Hair follicle dermal papilla cell (primary cell): ENCODE data around the gene DGAT2L6. TPM values are rescaled to one million over a fixed set of nuclear protein-coding genes. Genes with fewer than 3 reads are reported as not detected.

ENCODE experiments used
- small RNA-seq: library from RNA; depleted of rRNA; stranded (forward); fragments of <200 nt; gene quantifications from one replicate; pipeline ENCODE3, GENCODE V24; 2012
- total RNA-seq: library from RNA; depleted of rRNA; stranded (reverse); fragments of >200 nt; gene quantifications from 2 replicates; pipeline ENCODE4 v1.2.3, GENCODE V29; 2012

The DGAT2L6 gene, protein sequence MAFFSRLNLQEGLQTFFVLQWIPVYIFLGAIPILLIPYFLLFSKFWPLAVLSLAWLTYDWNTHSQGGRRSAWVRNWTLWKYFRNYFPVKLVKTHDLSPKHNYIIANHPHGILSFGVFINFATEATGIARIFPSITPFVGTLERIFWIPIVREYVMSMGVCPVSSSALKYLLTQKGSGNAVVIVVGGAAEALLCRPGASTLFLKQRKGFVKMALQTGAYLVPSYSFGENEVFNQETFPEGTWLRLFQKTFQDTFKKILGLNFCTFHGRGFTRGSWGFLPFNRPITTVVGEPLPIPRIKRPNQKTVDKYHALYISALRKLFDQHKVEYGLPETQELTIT
- total RNA-seq, result not detected in 2 replicates

DNA sequence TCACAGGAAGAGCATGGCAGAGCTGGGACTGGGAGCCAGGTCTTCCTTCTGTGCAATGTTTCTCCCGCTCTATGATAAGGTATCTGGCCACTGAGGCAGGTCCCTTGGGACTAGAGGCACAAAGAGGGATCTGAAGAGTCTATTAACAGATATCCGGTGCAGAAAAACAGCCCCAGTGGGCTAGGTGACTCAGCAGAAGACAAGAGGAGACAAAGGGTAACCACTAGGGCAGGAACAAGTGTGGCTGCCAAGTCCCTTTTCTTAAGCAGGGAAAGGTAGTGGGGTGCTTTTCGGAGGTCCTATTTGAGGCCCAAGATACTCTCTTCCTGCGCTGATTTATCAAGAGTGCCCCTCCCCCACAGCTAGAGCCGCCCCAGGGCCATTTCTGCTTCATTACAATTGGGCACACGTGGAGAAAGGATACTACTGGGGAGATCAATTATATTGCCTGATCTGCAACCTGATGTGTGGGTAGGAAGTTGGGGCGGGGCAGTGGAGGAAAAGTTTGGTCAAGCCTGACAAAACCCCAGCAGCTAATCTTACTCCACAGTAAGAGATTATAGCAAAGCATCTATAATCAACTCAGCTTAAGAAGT lies at the start of gene DGAT2L6:
Gene DGAT2L6, plus strand, starts transcription at position 546 of the 596 bp plus-strand sequence. CDS start 100 bp downstream, outside the sequence.

DNA sequence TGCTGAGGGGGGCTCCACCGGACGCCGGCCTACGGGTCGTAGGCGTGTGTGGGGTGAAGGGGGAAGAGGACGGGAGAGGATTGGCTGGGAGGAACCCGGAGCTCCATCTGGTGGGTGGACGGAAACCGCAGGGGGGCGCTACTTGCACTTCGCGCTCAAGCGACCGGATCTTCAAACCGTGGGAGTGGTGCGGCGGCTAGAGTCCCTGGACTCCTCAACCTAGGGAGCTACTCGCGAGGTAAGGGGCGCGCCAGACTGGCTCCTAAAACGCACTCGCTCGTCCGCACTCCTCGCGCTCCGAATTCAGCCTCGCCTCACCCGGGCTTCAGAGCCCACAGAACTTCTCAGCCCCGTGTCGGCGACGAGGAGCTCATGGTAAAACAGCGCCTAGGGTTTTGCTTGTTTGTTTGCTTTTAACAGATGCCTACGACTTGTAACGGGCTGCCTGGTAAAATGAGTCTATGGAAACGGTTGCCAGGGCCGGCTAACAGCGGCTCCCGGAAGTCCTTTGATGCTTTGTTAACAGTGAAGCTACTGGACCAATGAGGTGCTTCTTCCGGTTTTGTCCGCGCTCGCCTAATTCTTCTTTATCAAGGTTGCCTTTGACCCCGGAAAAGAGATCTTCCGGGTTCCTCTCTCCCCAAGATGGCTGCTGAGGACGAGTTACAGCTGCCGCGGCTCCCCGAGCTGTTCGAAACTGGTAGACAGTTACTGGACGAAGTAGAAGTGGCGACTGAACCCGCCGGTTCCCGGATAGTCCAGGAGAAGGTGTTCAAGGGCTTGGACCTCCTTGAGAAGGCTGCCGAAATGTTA lies 43.8 kb upstream of the DGAT2L6 start, which contains the start of gene IGBP1:
Gene IGBP1, plus strand, starts transcription at position 145 of the 813 bp plus-strand sequence. Its CDS starts 501 bp downstream, at position 646.

DNA sequence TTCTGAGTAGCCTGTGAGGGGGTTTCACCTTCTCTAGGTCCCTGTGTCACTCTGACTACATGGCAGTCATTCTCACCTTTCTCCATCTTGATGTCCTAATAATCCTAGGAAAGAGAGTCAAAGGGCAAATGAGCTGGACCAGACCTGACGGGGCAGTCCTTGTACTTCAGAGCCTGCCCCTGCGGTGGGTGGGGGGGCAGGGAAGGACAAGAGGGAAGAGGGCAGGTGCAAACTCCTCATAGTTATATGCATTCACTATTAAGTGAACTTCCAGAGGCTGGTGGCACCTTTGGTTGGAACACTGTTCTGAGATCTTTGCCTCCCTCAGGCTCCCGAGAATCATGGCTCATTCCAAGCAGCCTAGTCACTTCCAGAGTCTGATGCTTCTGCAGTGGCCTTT lies 57.1 kb downstream of the DGAT2L6 start, which contains the start of gene AWAT1:
Gene AWAT1, plus strand, starts transcription at position 301 of the 400 bp plus-strand sequence. Its CDS starts 41 bp downstream, at position 342.

Small RNAs within 50 kb of the gene (small RNA-seq; reads per million reads assigned to genes)
- not detected for gene RNA5SP507

Other genes starting within 250 kb of the DGAT2L6 start
- gene AWAT2, start 127.5 kb upstream of the DGAT2L6 start, total RNA-seq, result not detected in 2 replicates
- gene OTUD6A, start 115.0 kb upstream of the DGAT2L6 start, total RNA-seq, result not detected in 2 replicates
- 60.4 and 62.6 TPM in 2 replicates for gene IGBP1, start 44.0 kb upstream of the DGAT2L6 start, total RNA-seq
- gene AWAT1, start 57.2 kb downstream of the DGAT2L6 start, total RNA-seq, result not detected in 2 replicates
- 0.32 TPM in 1 of 2 replicates, not detected in the other for gene P2RY4, start 82.7 kb downstream of the DGAT2L6 start, total RNA-seq
- gene ARR3, start 90.9 kb downstream of the DGAT2L6 start, total RNA-seq, result not detected in 2 replicates
- not detected in 2 replicates for gene RAB41, start 104.7 kb downstream of the DGAT2L6 start, total RNA-seq
- gene PDZD11, start 112.4 kb downstream of the DGAT2L6 start, total RNA-seq, result 46.4 and 50.6 TPM in 2 replicates
- 1.5 and 2.3 TPM in 2 replicates for gene KIF4A, start 112.6 kb downstream of the DGAT2L6 start, total RNA-seq
- 0.16 TPM in 1 of 2 replicates, not detected in the other for gene GDPD2, start 245.8 kb downstream of the DGAT2L6 start, total RNA-seq